ENCODE results near the gene BPIFA1. TPM values are rescaled to one million over a fixed set of nuclear protein-coding genes. Genes with fewer than 3 reads are reported as not detected.

The BPIFA1 gene
- polyA plus RNA-seq, 1 of the 3 experiments (the other 2 are of a cell fraction): not detected

DNA sequence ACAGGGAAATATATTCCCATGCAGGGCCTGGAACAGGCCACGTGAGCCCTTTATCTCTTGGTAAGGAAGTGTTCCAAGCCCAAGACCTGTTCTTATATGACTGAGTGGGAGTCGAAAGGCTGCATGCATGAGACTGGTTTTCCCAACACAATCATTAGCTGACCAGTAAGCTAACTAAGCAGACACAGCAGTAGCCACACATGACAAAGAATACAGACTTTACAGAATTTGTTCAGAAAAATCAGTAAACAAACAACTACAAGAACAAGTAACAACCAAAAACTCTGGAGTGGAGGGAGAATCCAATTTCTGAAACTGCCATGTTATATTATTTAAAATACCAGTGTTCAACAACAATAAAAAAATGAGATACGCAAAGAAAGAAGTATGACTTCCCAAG lies 16.7 kb downstream of the BPIFA1 start:
- POLR2A ChIA-PET: no interaction called here
- Histone ChIP-seq H3K36me3 (replicated peaks in 1 of 2; ENCODE audit: control insufficient read depth in 1 of 2, insufficient read depth in 2 of 2, low read length in 1 of 2) (no peaks in the 10 kb centered on the region), H2AFZ (ENCODE audit: low read depth) (no peak overlapping the region), H3K9me2 (0 out of 2 replicates have a peak, but pooled peaks cover 6% of the 10 kb centered on the region), H4K20me1 (ENCODE audit: insufficient read depth) (no peaks in the 10 kb centered on the region), H3K4me1 (ENCODE audit: control insufficient read depth in 1 of 2, insufficient read depth in 2 of 2, low read depth in 1 of 2, low read length in 1 of 2) (no peaks in the 10 kb centered on the region), H3K79me2 (ENCODE audit: insufficient read depth) (no peaks in the 10 kb centered on the region), H3K9me3 (no peaks in the 10 kb centered on the region), H3K4me2 (no peak overlapping the region), H3K27ac (ENCODE audit: low read depth in 2 of 2, low read length in 1 of 2) (no peak overlapping the region), H3K27me3 (ENCODE audit: insufficient read depth) (no peaks in the 10 kb centered on the region), H3F3A (replicated peaks; ENCODE audit: insufficient read depth) (no peaks in the 10 kb centered on the region), H3K9ac (no peak overlapping the region), H3K4me3 (ENCODE audit: low read depth in 2 of 2, low read length in 1 of 2) (no peak overlapping the region)
- TF ChIP-seq, protein P1, sequence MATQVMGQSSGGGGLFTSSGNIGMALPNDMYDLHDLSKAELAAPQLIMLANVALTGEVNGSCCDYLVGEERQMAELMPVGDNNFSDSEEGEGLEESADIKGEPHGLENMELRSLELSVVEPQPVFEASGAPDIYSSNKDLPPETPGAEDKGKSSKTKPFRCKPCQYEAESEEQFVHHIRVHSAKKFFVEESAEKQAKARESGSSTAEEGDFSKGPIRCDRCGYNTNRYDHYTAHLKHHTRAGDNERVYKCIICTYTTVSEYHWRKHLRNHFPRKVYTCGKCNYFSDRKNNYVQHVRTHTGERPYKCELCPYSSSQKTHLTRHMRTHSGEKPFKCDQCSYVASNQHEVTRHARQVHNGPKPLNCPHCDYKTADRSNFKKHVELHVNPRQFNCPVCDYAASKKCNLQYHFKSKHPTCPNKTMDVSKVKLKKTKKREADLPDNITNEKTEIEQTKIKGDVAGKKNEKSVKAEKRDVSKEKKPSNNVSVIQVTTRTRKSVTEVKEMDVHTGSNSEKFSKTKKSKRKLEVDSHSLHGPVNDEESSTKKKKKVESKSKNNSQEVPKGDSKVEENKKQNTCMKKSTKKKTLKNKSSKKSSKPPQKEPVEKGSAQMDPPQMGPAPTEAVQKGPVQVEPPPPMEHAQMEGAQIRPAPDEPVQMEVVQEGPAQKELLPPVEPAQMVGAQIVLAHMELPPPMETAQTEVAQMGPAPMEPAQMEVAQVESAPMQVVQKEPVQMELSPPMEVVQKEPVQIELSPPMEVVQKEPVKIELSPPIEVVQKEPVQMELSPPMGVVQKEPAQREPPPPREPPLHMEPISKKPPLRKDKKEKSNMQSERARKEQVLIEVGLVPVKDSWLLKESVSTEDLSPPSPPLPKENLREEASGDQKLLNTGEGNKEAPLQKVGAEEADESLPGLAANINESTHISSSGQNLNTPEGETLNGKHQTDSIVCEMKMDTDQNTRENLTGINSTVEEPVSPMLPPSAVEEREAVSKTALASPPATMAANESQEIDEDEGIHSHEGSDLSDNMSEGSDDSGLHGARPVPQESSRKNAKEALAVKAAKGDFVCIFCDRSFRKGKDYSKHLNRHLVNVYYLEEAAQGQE (IDR thresholded peaks at IDR 0.05; ENCODE audit: low read depth, low read length): no peak
- TF ChIP-seq RCOR1 (IDR thresholded peaks at IDR 0.05; ENCODE audit: low read length) (no peak), GATA2 (CRISPR knock-in tag; IDR thresholded peaks at IDR 0.05) (no peak), CHD2 (IDR thresholded peaks at IDR 0.05; ENCODE audit: low read length, partially characterized antibody) (no peak), RAD21 (IDR thresholded peaks at IDR 0.05; ENCODE audit: low read length) (no peak), FOXM1 (IDR thresholded peaks at IDR 0.05; ENCODE audit: low read depth) (no peak), SMC3 (IDR thresholded peaks at IDR 0.05; ENCODE audit: low read depth, low read length) (no peak), EZH2phosphoT487 (IDR thresholded peaks at IDR 0.05; ENCODE audit: borderline replicate concordance, low read depth) (no peak), MXI1 (IDR thresholded peaks at IDR 0.05; ENCODE audit: low read depth, low read length) (no peak), GABPA (IDR thresholded peaks at IDR 0.05; ENCODE audit: low read depth) (no peak), YY1 (IDR thresholded peaks at IDR 0.05; ENCODE audit: low read depth) (no peak), FOSL2 (IDR thresholded peaks at IDR 0.05; ENCODE audit: borderline replicate concordance, low read depth) (no peak), RFX5 (IDR thresholded peaks at IDR 0.05; ENCODE audit: low read length) (no peak), NRF1 (IDR thresholded peaks at IDR 0.05; ENCODE audit: low read depth, low read length) (no peak)
- TF ChIP-seq, protein P2, sequence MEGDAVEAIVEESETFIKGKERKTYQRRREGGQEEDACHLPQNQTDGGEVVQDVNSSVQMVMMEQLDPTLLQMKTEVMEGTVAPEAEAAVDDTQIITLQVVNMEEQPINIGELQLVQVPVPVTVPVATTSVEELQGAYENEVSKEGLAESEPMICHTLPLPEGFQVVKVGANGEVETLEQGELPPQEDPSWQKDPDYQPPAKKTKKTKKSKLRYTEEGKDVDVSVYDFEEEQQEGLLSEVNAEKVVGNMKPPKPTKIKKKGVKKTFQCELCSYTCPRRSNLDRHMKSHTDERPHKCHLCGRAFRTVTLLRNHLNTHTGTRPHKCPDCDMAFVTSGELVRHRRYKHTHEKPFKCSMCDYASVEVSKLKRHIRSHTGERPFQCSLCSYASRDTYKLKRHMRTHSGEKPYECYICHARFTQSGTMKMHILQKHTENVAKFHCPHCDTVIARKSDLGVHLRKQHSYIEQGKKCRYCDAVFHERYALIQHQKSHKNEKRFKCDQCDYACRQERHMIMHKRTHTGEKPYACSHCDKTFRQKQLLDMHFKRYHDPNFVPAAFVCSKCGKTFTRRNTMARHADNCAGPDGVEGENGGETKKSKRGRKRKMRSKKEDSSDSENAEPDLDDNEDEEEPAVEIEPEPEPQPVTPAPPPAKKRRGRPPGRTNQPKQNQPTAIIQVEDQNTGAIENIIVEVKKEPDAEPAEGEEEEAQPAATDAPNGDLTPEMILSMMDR (IDR thresholded peaks at IDR 0.05): no peak
- TF ChIP-seq, protein P3, sequence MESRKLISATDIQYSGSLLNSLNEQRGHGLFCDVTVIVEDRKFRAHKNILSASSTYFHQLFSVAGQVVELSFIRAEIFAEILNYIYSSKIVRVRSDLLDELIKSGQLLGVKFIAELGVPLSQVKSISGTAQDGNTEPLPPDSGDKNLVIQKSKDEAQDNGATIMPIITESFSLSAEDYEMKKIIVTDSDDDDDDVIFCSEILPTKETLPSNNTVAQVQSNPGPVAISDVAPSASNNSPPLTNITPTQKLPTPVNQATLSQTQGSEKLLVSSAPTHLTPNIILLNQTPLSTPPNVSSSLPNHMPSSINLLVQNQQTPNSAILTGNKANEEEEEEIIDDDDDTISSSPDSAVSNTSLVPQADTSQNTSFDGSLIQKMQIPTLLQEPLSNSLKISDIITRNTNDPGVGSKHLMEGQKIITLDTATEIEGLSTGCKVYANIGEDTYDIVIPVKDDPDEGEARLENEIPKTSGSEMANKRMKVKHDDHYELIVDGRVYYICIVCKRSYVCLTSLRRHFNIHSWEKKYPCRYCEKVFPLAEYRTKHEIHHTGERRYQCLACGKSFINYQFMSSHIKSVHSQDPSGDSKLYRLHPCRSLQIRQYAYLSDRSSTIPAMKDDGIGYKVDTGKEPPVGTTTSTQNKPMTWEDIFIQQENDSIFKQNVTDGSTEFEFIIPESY (IDR thresholded peaks at IDR 0.05; ENCODE audit: borderline replicate concordance, low read depth): no peak
- TF ChIP-seq, protein P4, sequence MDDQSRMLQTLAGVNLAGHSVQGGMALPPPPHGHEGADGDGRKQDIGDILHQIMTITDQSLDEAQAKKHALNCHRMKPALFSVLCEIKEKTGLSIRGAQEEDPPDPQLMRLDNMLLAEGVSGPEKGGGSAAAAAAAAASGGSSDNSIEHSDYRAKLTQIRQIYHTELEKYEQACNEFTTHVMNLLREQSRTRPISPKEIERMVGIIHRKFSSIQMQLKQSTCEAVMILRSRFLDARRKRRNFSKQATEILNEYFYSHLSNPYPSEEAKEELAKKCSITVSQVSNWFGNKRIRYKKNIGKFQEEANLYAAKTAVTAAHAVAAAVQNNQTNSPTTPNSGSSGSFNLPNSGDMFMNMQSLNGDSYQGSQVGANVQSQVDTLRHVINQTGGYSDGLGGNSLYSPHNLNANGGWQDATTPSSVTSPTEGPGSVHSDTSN (IDR thresholded peaks at IDR 0.05): no peak
- TF ChIP-seq, protein P5, sequence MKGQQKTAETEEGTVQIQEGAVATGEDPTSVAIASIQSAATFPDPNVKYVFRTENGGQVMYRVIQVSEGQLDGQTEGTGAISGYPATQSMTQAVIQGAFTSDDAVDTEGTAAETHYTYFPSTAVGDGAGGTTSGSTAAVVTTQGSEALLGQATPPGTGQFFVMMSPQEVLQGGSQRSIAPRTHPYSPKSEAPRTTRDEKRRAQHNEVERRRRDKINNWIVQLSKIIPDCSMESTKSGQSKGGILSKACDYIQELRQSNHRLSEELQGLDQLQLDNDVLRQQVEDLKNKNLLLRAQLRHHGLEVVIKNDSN (IDR thresholded peaks at IDR 0.05; ENCODE audit: borderline replicate concordance, low read depth): no peak
- TF ChIP-seq, protein P6, sequence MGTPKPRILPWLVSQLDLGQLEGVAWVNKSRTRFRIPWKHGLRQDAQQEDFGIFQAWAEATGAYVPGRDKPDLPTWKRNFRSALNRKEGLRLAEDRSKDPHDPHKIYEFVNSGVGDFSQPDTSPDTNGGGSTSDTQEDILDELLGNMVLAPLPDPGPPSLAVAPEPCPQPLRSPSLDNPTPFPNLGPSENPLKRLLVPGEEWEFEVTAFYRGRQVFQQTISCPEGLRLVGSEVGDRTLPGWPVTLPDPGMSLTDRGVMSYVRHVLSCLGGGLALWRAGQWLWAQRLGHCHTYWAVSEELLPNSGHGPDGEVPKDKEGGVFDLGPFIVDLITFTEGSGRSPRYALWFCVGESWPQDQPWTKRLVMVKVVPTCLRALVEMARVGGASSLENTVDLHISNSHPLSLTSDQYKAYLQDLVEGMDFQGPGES (IDR thresholded peaks at IDR 0.05; ENCODE audit: low read depth, low read length): no peak
- no peak for DNase-seq
- 32% methylated on average over 3 of the region's 3 CpGs for WGBS (ENCODE audit: low lambda C conversion rate)
- CTCF ChIA-PET: interaction anchor here (1.5 to 3.0 kb wide), 2 partner anchors 10 to 43 kb away, joined by 3 to 13 read pairs; no protein-coding TSS in a partner anchor
